Cardiac fibroblast (primary cell): ENCODE data around the gene RFPL3.

ENCODE experiments used
- DNase-seq, 2 donors: peaks; one replicate each; pipeline versions ENCODE4 v3.0.0 to v3.0.0-alpha.2; 2010; ENCODE audit warnings: low read depth in 2 of 2
- H3K4me3 ChIP-seq, 2 donors: replicated peaks in 1 of 2; 1 replicate in 1 of 2; 2 replicates in 1 of 2; pipeline ENCODE4 v1.5.1; 2011; ENCODE audit warnings: low read depth in 2 of 2, low read length in 2 of 2, mild to moderate bottlenecking in 2 of 2, moderate library complexity in 1 of 2
- TF ChIP-seq, protein P1 (sequence below): IDR thresholded peaks from one replicate; pipeline ENCODE4 v1.5.1; 2011; ENCODE audit warnings: low read depth, mild to moderate bottlenecking, low read length, inconsistent platforms

Gene RFPL3

DNA sequence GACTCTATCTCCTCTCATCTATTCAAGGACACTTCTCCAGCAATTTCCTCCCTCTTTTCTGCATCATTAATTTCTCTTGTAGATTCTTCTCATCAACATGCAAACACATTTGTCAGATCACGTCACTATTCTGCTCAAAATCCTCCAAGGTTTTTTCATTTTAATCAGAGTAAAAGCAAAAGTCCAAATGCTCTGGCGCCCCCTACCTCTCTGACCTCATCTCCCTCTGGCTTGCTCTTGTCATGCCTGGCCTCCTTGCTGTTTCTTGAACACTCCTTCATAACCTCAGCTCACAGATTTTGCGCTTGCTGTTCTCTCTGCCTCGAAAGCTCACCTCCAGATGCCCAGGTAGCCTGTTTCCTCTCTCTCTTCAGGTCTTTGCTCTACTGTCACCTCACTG lies 32.0 kb downstream of the RFPL3 start:
- peak; percentile 18 to 36 for DNase-seq
- TF ChIP-seq, protein P1, sequence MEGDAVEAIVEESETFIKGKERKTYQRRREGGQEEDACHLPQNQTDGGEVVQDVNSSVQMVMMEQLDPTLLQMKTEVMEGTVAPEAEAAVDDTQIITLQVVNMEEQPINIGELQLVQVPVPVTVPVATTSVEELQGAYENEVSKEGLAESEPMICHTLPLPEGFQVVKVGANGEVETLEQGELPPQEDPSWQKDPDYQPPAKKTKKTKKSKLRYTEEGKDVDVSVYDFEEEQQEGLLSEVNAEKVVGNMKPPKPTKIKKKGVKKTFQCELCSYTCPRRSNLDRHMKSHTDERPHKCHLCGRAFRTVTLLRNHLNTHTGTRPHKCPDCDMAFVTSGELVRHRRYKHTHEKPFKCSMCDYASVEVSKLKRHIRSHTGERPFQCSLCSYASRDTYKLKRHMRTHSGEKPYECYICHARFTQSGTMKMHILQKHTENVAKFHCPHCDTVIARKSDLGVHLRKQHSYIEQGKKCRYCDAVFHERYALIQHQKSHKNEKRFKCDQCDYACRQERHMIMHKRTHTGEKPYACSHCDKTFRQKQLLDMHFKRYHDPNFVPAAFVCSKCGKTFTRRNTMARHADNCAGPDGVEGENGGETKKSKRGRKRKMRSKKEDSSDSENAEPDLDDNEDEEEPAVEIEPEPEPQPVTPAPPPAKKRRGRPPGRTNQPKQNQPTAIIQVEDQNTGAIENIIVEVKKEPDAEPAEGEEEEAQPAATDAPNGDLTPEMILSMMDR = peak; percentile 42
- H3K4me3 ChIP-seq = no peak overlapping the region

DNA sequence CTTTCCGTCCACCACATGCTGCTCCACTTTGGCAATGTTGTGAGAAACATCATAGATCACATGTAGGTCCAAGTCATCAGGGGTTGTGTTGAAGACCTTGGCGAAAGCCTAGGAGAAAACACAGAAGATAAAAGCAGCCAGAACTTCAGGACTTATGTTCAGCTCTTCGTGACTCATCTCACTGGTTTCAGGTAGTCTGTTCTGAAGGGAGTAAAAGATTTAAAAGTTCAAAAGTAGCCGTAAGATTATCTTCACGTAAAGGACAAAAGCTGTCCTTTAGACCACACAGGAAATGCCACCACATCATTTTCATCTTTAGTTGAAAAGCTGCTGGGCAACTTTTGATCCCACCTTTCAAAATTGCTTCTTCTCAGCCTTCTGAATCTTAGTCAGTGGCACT lies 37.4 kb downstream of the RFPL3 start:
- H3K4me3 ChIP-seq = no peak overlapping the region
- TF ChIP-seq, protein P1 = no peak
- no peak for DNase-seq

DNA sequence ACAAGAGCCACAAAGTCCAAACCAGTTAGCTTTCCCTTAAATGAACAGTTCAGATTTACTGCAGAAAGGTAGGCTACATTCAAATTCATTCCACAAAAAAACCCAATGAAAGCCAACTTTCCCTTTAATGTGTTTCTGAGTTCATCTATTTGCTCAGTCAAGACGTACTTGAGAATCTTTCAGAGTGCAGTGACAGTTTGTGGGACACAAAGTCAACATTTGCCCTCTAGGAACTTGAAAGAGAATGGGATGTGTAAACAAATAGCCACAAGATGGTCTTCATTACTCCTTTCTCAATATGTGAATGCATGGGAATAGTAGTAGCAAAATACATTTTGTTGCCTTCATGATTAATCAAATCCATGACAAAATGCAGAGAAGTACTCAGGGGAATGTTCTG lies 38.6 kb downstream of the RFPL3 start:
- DNase-seq = no peak
- no peak overlapping the region for H3K4me3 ChIP-seq
- TF ChIP-seq, protein P1 = no peak

DNA sequence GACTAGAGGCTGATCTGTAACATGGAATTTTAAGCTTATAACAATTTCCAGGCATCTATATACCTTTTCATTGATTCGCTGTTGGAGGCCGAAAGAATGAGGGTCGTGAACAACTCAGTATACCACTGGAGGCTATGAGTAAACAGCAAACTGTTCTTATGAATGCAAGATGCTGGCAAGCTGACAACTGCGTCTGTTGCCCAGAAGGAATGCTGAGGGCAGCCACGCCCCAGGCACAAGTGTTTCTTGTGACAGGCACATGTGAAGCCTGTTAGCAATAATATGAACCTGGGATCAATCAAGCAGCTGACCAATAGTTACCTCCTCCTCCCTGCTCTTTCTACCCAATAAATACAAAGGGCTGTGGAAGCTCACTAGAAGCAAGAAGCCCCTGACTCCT lies 39.1 kb downstream of the RFPL3 start:
- DNase-seq = peak; percentile 18 to 40
- no peak overlapping the region for H3K4me3 ChIP-seq
- TF ChIP-seq, protein P1 = no peak

DNA sequence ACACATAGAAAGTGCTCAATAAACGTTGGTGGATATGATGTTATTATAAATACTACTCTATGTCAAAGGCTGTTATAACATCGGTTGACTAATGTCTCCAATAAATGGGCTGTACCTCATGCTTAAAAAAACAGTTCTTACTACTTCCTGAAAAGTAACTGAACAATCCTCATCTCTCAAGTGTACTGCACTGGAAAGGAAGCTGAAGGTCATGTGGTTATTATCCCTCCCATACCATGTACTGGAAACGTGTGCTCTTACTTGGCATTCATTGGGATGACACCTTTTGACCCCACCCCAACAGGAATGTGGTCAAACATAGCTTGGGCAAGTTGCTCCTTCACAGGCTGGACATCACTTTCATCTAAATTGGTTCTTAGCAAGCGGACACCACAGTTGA lies 43.8 kb downstream of the RFPL3 start:
- no peak for DNase-seq
- TF ChIP-seq, protein P1 = no peak
- no peak overlapping the region for H3K4me3 ChIP-seq

DNA sequence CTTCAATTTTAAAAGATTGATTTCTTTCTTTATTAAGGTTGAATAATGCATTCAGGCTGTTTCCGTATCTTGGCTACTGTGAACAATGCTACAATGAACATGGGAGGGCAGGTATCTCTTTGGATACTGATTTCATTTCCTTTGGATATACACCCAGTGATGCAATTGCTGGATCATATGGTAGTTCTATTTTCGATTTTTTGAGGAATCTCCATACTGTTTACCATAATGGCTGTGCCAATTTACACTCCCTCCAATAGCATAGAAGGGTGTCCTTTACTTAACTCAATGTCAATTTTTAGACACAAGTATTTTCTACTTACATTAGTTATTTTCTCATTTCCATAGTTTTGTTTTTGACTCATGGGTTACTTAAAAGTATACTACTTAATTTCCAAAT lies 46.4 kb downstream of the RFPL3 start:
- no peak for DNase-seq
- no peak overlapping the region for H3K4me3 ChIP-seq
- TF ChIP-seq, protein P1 = no peak

DNA sequence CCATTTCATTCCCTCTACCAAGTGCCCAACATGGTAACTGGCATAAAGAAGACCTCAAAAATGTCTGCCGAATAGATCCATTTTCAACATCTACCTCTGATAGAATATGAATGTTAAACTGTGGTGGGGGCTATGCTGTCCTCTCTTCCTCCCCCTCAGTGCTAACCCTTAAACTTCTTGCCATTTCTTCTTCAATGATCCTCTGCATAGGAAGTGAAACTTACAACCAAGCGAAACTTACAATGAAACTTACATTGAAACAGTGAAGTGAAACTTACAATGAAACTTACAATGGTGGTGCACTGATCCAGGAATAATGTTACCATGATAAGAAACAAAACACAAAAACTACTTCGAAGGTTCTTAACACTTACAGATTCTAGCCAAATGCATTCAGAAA lies 49.6 kb downstream of the RFPL3 start:
- no peak for DNase-seq
- TF ChIP-seq, protein P1 = no peak
- no peak overlapping the region for H3K4me3 ChIP-seq
